Tibial nerve (tissue), 4 donors: Measurements from ENCODE around the gene POU3F2. TPM values are rescaled to one million over a fixed set of nuclear protein-coding genes. Genes with fewer than 3 reads are reported as not detected.
A peak's percentile ranks its signal among the peaks of the same experiment; 100 is the strongest.

Experiments
- DNase-seq, 2 donors: peaks; one replicate each; pipeline ENCODE4 v3.0.0-alpha.2; 2019; ENCODE audit warnings: low spot score in 2 of 2
- H3K27ac ChIP-seq, 4 donors: fragments of 200-600 bp; sonication (generic) in 3 of 4; one replicate each; pipeline ENCODE4 v1.5.1; 2017 to 2019; ENCODE audit warnings: mild to moderate bottlenecking in 1 of 4
- H3K27me3 ChIP-seq, 2 donors: fragments of 200-600 bp; sonication (generic) in 1 of 2; one replicate each; pipeline versions ENCODE4 v1.5.1 to v1.6.0; 2017 to 2019
- H3K36me3 ChIP-seq, 3 donors: fragments of 200-600 bp; sonication (generic); one replicate each; pipeline ENCODE4 v1.5.1; 2018 to 2019
- H3K4me1 ChIP-seq, 4 donors: fragments of 200-600 bp; sonication (generic) in 3 of 4; one replicate each; pipeline ENCODE4 v1.5.1; 2017 to 2019
- H3K4me3 ChIP-seq, 4 donors: fragments of 200-600 bp; sonication (generic) in 3 of 4; one replicate each; pipeline ENCODE4 v1.5.1; 2017 to 2019; ENCODE audit warnings: mild to moderate bottlenecking in 1 of 4, moderate library complexity in 1 of 4
- H3K9me3 ChIP-seq, 4 donors: fragments of 200-600 bp; sonication (generic) in 3 of 4; one replicate each; pipeline ENCODE4 v1.5.1; 2017 to 2019
- CTCF ChIP-seq, 5 experiments: fragments of 200-600 bp in 3 of 5; fragments of 450-650 bp in 2 of 5; sonication (generic) in 3 of 5; IDR thresholded peaks; one replicate each; pipeline ENCODE4 v1.5.1; 2016 to 2019; ENCODE audit warnings: antibody characterized with exemption in 5 of 5, mild to moderate bottlenecking in 3 of 5, moderate library complexity in 2 of 5
- EP300 ChIP-seq, 2 donors: sonication (generic); formaldehyde crosslinking; IDR thresholded peaks; one replicate each; pipeline ENCODE4 v1.6.1; 2017; ENCODE audit warnings: antibody characterized with exemption in 2 of 2, mild to moderate bottlenecking in 1 of 2
- POLR2A ChIP-seq, 2 donors: fragments of 450-650 bp; IDR thresholded peaks; one replicate each; pipeline ENCODE4 v1.6.1; 2017; ENCODE audit warnings: antibody characterized with exemption in 2 of 2, mild to moderate bottlenecking in 2 of 2, moderate library complexity in 2 of 2
- WGBS, 2 donors: methylation state at CpG; one replicate each; pipeline ENCODE4 v1.1.5; 2018; 5-methylcytosine and 5-hydroxymethylcytosine counted together
- total RNA-seq, 4 donors: library from RNA; depleted of rRNA; stranded (reverse); fragments of >200 nt; gene quantifications; one replicate each; pipeline ENCODE4 v1.1.0, GENCODE V29; 2016

The POU3F2 gene
- total RNA-seq, 4 donors from 2014 or later = 1.8 to 4.4 (median 3.6) TPM

GRCh38 chr6:98845211-98846020 lies 11.0 kb downstream of the POU3F2 start:
- Histone ChIP-seq H3K4me1 (peaks cover 0 to 58% (median 17%) of the 10 kb centered on the region in 4 donors), H3K27ac (peak overlapping the region; percentile 37 to 87 (median 75)), H3K4me3 (peak overlapping the region; percentile 31 to 53 (median 43)), H3K27me3 (peaks cover 2 to 84% of the 10 kb centered on the region in 2 donors), H3K9me3 (no peaks in the 10 kb centered on the region), H3K36me3 (no peaks in the 10 kb centered on the region)
- DNase-seq = peak in 1 of 2 donors; percentile 71
- TF ChIP-seq CTCF (IDR thresholded peaks at IDR 0.05) = peak; percentile 77 to 88 (median 81)
- TF ChIP-seq EP300 (IDR thresholded peaks at IDR 0.05) = peak in 1 of 2 donors; percentile 33
- peak; percentile 5 to 33 for TF ChIP-seq POLR2A (IDR thresholded peaks at IDR 0.05)
- 2% methylated on average over 20 to 37 of the region's 50 CpGs for WGBS, 2 donors

GRCh38 chr6:98846021-98846380 lies 11.6 kb downstream of the POU3F2 start:
- no peak for TF ChIP-seq CTCF (IDR thresholded peaks at IDR 0.05)
- no peak for TF ChIP-seq POLR2A (IDR thresholded peaks at IDR 0.05)
- TF ChIP-seq EP300 (IDR thresholded peaks at IDR 0.05) = no peak
- no peaks in the 10 kb centered on the region for H3K36me3 ChIP-seq
- WGBS, 2 donors = 48 to 55% methylated on average over 3 of the region's 3 CpGs
- peaks cover 0 to 58% (median 17%) of the 10 kb centered on the region in 4 donors for H3K4me1 ChIP-seq
- H3K27me3 ChIP-seq = peaks cover 2 to 82% of the 10 kb centered on the region in 2 donors
- DNase-seq = no peak
- peak overlapping the region in 1 of 4 donors; percentile 81 for H3K27ac ChIP-seq
- H3K9me3 ChIP-seq = no peaks in the 10 kb centered on the region
- no peak overlapping the region for H3K4me3 ChIP-seq

- peaks cover 2 to 68% of the 10 kb centered on the region in 2 donors for H3K27me3 ChIP-seq
- DNase-seq = no peak
- H3K9me3 ChIP-seq = no peaks in the 10 kb centered on the region
- no peak overlapping the region for H3K4me3 ChIP-seq
- TF ChIP-seq CTCF (IDR thresholded peaks at IDR 0.05) (no peak), EP300 (IDR thresholded peaks at IDR 0.05) (no peak), POLR2A (IDR thresholded peaks at IDR 0.05) (no peak)
- peaks cover 0 to 49% (median 12%) of the 10 kb centered on the region in 4 donors for H3K4me1 ChIP-seq
- no peaks in the 10 kb centered on the region for H3K36me3 ChIP-seq
- no peak overlapping the region for H3K27ac ChIP-seq
- WGBS, 2 donors = 39 to 45% methylated on average over 11 of the region's 11 CpGs
These were observed 13.0 kb downstream of the POU3F2 start for GRCh38 chr6:98847416-98847778.

- Histone ChIP-seq H3K27me3 (peaks cover 2 to 62% of the 10 kb centered on the region in 2 donors), H3K4me1 (peaks cover 0 to 44% (median 10%) of the 10 kb centered on the region in 4 donors), H3K9me3 (no peaks in the 10 kb centered on the region), H3K4me3 (peak overlapping the region in 1 of 4 donors; percentile 11), H3K27ac (no peak overlapping the region), H3K36me3 (no peaks in the 10 kb centered on the region)
- TF ChIP-seq CTCF (IDR thresholded peaks at IDR 0.05) (no peak), POLR2A (IDR thresholded peaks at IDR 0.05) (no peak), EP300 (IDR thresholded peaks at IDR 0.05) (no peak)
- WGBS, 2 donors = 26 to 27% methylated on average over 33 to 49 of the region's 51 CpGs
- DNase-seq = no peak
These were observed 13.6 kb downstream of the POU3F2 start for GRCh38 chr6:98847779-98848538.
